GM18502 (cell line): ENCODE measurements around the gene SELENOO.
A peak's percentile ranks its signal among the peaks of the same experiment; 100 is the strongest.

ENCODE experiments used
- ATAC-seq: cut with Tn5 transposase; IDR thresholded peaks from one replicate; pipeline ENCODE4 v1.9.1; 2021; ENCODE audit warnings: mild to moderate bottlenecking; ENCODE audit not compliant: unreplicated experiment, poor library complexity

Gene SELENOO

GRCh38 chr22:50250555-50251476, 50.0 kb downstream of the SELENOO start, which contains the start of gene HDAC10:
HDAC10 (minus strand) TSS chr22:50251265; CDS start chr22:50251032, 233 bp downstream.
- ATAC-seq: peak; percentile 57

- ATAC-seq: peak; percentile 10
Measured at GRCh38 chr22:50251477-50252081, 50.8 kb downstream of the SELENOO start.

- no peak for ATAC-seq
Measured at GRCh38 chr22:50252082-50253045, 51.6 kb downstream of the SELENOO start.

GRCh38 chr22:50253046-50253915, 52.5 kb downstream of the SELENOO start:
- ATAC-seq: no peak

GRCh38 chr22:50253941-50254340, 53.1 kb downstream of the SELENOO start:
- no peak for ATAC-seq

GRCh38 chr22:50255099-50255498, 54.3 kb downstream of the SELENOO start:
- ATAC-seq: no peak

GRCh38 chr22:50255607-50256006, 54.8 kb downstream of the SELENOO start:
- ATAC-seq: no peak

- ATAC-seq: no peak
Measured at GRCh38 chr22:50256258-50256862, 55.5 kb downstream of the SELENOO start.

- ATAC-seq: no peak
Measured at GRCh38 chr22:50257041-50257440, 56.2 kb downstream of the SELENOO start.

GRCh38 chr22:50257451-50258360, 56.9 kb downstream of the SELENOO start:
- no peak for ATAC-seq

GRCh38 chr22:50258361-50259292, 57.8 kb downstream of the SELENOO start:
- no peak for ATAC-seq

- ATAC-seq: no peak
Measured at GRCh38 chr22:50259302-50259701, 58.5 kb downstream of the SELENOO start.

GRCh38 chr22:50260434-50260800, 59.6 kb downstream of the SELENOO start:
- no peak for ATAC-seq

- no peak for ATAC-seq
Measured at GRCh38 chr22:50260801-50261614, 60.2 kb downstream of the SELENOO start.

- ATAC-seq: no peak
Measured at GRCh38 chr22:50261615-50262459, 61.0 kb downstream of the SELENOO start, which contains the start of gene MAPK12. MAPK12 (minus strand) TSS chr22:50261683; CDS start chr22:50261509, 174 bp downstream.
